Measurements from ENCODE around the gene FLVCR2. TPM values are rescaled to one million over a fixed set of nuclear protein-coding genes. Genes with fewer than 3 reads are reported as not detected.

Gene FLVCR2
- total RNA-seq, 1 experiment from 2014 or later: 1.8 TPM

- intact Hi-C loops (cut with micrococcal nuclease): no loop called here
- BruUV-seq (replicated peaks): no TSS peak
- H2AFZ ChIP-seq (ENCODE audit: low read length): no peak overlapping the region
- CTCF ChIA-PET: interaction anchor here (1.5 kb wide), 1 partner anchor 22 kb away, joined by 3 read pairs; no protein-coding TSS in a partner anchor
- no peak overlapping the region for H3K4me3 ChIP-seq (ENCODE audit: low read length)
- no peak for TF ChIP-seq CTCF (conservative IDR thresholded peaks at IDR 0.05; ENCODE audit: low read depth, low read length)
- TF ChIP-seq EZH2phosphoT487 (IDR thresholded peaks at IDR 0.05; ENCODE audit: borderline replicate concordance, low read length): no peak
- no peak for TF ChIP-seq EZH2 (IDR thresholded peaks at IDR 0.05; ENCODE audit: low read length, unreplicated experiment)
- no peak for DNase-seq
- H3K36me3 ChIP-seq (ENCODE audit: low read depth, low read length): no peaks in the 10 kb centered on the region
- H3K27me3 ChIP-seq (ENCODE audit: low read length): no peaks in the 10 kb centered on the region
- no peaks in the 10 kb centered on the region for H4K20me1 ChIP-seq (ENCODE audit: low read length)
- no peak for ATAC-seq
- no peaks in the 10 kb centered on the region for H3K79me2 ChIP-seq (ENCODE audit: low read length)
- POLR2A ChIA-PET (ENCODE audit: unreplicated experiment): no interaction called here
- no peak overlapping the region for H3K9ac ChIP-seq (ENCODE audit: low read length)
- H3K9me3 ChIP-seq (ENCODE audit: low read length): no peaks in the 10 kb centered on the region
- H3K9me2 ChIP-seq (replicated peaks; ENCODE audit: low read length): no peaks in the 10 kb centered on the region
- no peaks in the 10 kb centered on the region for H3F3A ChIP-seq (ENCODE audit: low read length, unreplicated experiment)
- H3K27ac ChIP-seq (ENCODE audit: low read length): no peak overlapping the region
- no peak overlapping the region for H3K4me2 ChIP-seq (ENCODE audit: low read length)
- H3K4me1 ChIP-seq (ENCODE audit: insufficient read depth, low read length): peaks cover 14% of the 10 kb centered on the region
Measured at GRCh38 chr14:75539162-75539560, 39.3 kb upstream of the FLVCR2 start.

- no peaks in the 10 kb centered on the region for H3K9me2 ChIP-seq (replicated peaks; ENCODE audit: low read length)
- H3K4me2 ChIP-seq (ENCODE audit: low read length): no peak overlapping the region
- BruUV-seq (replicated peaks): no TSS peak
- H2AFZ ChIP-seq (ENCODE audit: low read length): no peak overlapping the region
- H3K79me2 ChIP-seq (ENCODE audit: low read length): no peaks in the 10 kb centered on the region
- intact Hi-C loops (cut with micrococcal nuclease): no loop called here
- H3K36me3 ChIP-seq (ENCODE audit: low read depth, low read length): no peaks in the 10 kb centered on the region
- ChIA-PET CTCF (interaction anchor here (1.5 kb wide), 1 partner anchor 21 kb away, joined by 3 read pairs; no protein-coding TSS in a partner anchor), POLR2A (ENCODE audit: unreplicated experiment) (no interaction called here)
- H4K20me1 ChIP-seq (ENCODE audit: low read length): no peaks in the 10 kb centered on the region
- TF ChIP-seq EZH2 (IDR thresholded peaks at IDR 0.05; ENCODE audit: low read length, unreplicated experiment) (no peak), CTCF (conservative IDR thresholded peaks at IDR 0.05; ENCODE audit: low read depth, low read length) (no peak), EZH2phosphoT487 (IDR thresholded peaks at IDR 0.05; ENCODE audit: borderline replicate concordance, low read length) (no peak)
- no peak overlapping the region for H3K9ac ChIP-seq (ENCODE audit: low read length)
- no peaks in the 10 kb centered on the region for H3K27me3 ChIP-seq (ENCODE audit: low read length)
- no peak for DNase-seq
- H3K4me3 ChIP-seq (ENCODE audit: low read length): no peak overlapping the region
- H3K9me3 ChIP-seq (ENCODE audit: low read length): no peaks in the 10 kb centered on the region
- H3K27ac ChIP-seq (ENCODE audit: low read length): no peak overlapping the region
- no peak for ATAC-seq
- H3F3A ChIP-seq (ENCODE audit: low read length, unreplicated experiment): no peaks in the 10 kb centered on the region
- H3K4me1 ChIP-seq (ENCODE audit: insufficient read depth, low read length): peaks cover 14% of the 10 kb centered on the region
Measured at GRCh38 chr14:75539561-75540478, 38.6 kb upstream of the FLVCR2 start.

- Histone ChIP-seq H3K4me1 (ENCODE audit: insufficient read depth, low read length) (peaks cover 12% of the 10 kb centered on the region), H3K79me2 (ENCODE audit: low read length) (no peaks in the 10 kb centered on the region), H3K36me3 (ENCODE audit: low read depth, low read length) (no peaks in the 10 kb centered on the region), H3F3A (ENCODE audit: low read length, unreplicated experiment) (no peaks in the 10 kb centered on the region), H4K20me1 (ENCODE audit: low read length) (no peaks in the 10 kb centered on the region), H3K27me3 (ENCODE audit: low read length) (no peaks in the 10 kb centered on the region), H3K9me3 (ENCODE audit: low read length) (no peaks in the 10 kb centered on the region), H3K27ac (ENCODE audit: low read length) (no peak overlapping the region), H3K9ac (ENCODE audit: low read length) (no peak overlapping the region), H3K9me2 (replicated peaks; ENCODE audit: low read length) (no peaks in the 10 kb centered on the region), H3K4me2 (ENCODE audit: low read length) (no peak overlapping the region), H2AFZ (ENCODE audit: low read length) (no peak overlapping the region), H3K4me3 (ENCODE audit: low read length) (no peak overlapping the region)
- POLR2A ChIA-PET (ENCODE audit: unreplicated experiment): no interaction called here
- intact Hi-C loops (cut with micrococcal nuclease): no loop called here
- ATAC-seq (no peak), DNase-seq (no peak)
- CTCF ChIA-PET: interaction anchor here (1.5 kb wide), 1 partner anchor 20 kb away, joined by 3 read pairs; no protein-coding TSS in a partner anchor
- TF ChIP-seq CTCF (conservative IDR thresholded peaks at IDR 0.05; ENCODE audit: low read depth, low read length): no peak
- TF ChIP-seq EZH2phosphoT487 (IDR thresholded peaks at IDR 0.05; ENCODE audit: borderline replicate concordance, low read length): no peak
- no peak for TF ChIP-seq EZH2 (IDR thresholded peaks at IDR 0.05; ENCODE audit: low read length, unreplicated experiment)
- BruUV-seq (replicated peaks): no TSS peak
Measured at GRCh38 chr14:75540479-75540851, 38.0 kb upstream of the FLVCR2 start.

Data from PC-3 (cell line).